Gastroesophageal sphincter (tissue), 3 donors: ENCODE results near the gene RRP15.
"Not testable (repeated sequence)": the region's sequence is repeated elsewhere in the genome, so short reads cannot be mapped to it uniquely, and the experiment has no call there.

ENCODE experiments used
- CTCF ChIP-seq, 4 experiments: fragments of 200-600 bp in 2 of 4; fragments of 450-650 bp in 2 of 4; sonication (generic) in 1 of 4; IDR thresholded peaks; one replicate each; pipeline ENCODE4 v1.5.1; 2017 to 2019; ENCODE audit warnings: antibody characterized with exemption in 4 of 4, mild to moderate bottlenecking in 2 of 4, moderate library complexity in 2 of 4
- EP300 ChIP-seq: sonication (generic); formaldehyde crosslinking; IDR thresholded peaks from one replicate; pipeline ENCODE4 v1.6.1; 2017; ENCODE audit warnings: antibody characterized with exemption, mild to moderate bottlenecking
- POLR2A ChIP-seq, 2 donors: fragments of 450-650 bp; IDR thresholded peaks; one replicate each; pipeline ENCODE4 v1.6.1; 2017; ENCODE audit warnings: antibody characterized with exemption in 2 of 2, mild to moderate bottlenecking in 2 of 2, moderate library complexity in 1 of 2
- POLR2AphosphoS5 ChIP-seq: sonication (generic); formaldehyde crosslinking; IDR thresholded peaks from one replicate; pipeline ENCODE4 v1.6.1; 2017; ENCODE audit warnings: antibody characterized with exemption

- TF ChIP-seq CTCF (IDR thresholded peaks at IDR 0.05); EP300; POLR2A (IDR thresholded peaks at IDR 0.05); POLR2AphosphoS5: not testable (repeated sequence)
Observed at GRCh38 chr1:218320182-218320581, 35.1 kb downstream of the RRP15 start.
